ENCODE measurements around the gene GLIPR1L2. TPM values are rescaled to one million over a fixed set of nuclear protein-coding genes. Genes with fewer than 3 reads are reported as not detected.

The GLIPR1L2 gene
- total RNA-seq, 1 experiment from 2014 or later: 0.44 TPM

GRCh38 chr12:75354011-75354410, 36.9 kb upstream of the GLIPR1L2 start:
- Histone ChIP-seq H3K9me3 (ENCODE audit: control insufficient read depth in 1 of 2, insufficient read depth in 1 of 2, low read depth in 1 of 2, low read length in 2 of 2) (no peaks in the 10 kb centered on the region; a peak in 1 of 4 replicates), H4K20me1 (ENCODE audit: insufficient read depth) (no peaks in the 10 kb centered on the region), H3K79me2 (ENCODE audit: insufficient read depth, low read length) (no peaks in the 10 kb centered on the region), H3K9me2 (ENCODE audit: insufficient read depth) (no peaks in the 10 kb centered on the region), H3K4me2 (ENCODE audit: low read length) (no peak overlapping the region), H3K9ac (ENCODE audit: low read length) (no peak overlapping the region), H3K27me3 (ENCODE audit: insufficient read depth, low read length) (no peaks in the 10 kb centered on the region), H3K4me1 (ENCODE audit: control insufficient read depth in 1 of 2, insufficient read depth in 2 of 2, low read length in 2 of 2) (peaks cover under 1 to 3% of the 10 kb centered on the region in 2 experiments; a peak in 2 of 4 replicates), H2AFZ (ENCODE audit: low read depth, low read length, poor library complexity, severe bottlenecking) (no peak overlapping the region), H3K27ac (ENCODE audit: low read depth, low read length) (no peak overlapping the region), H3K36me3 (ENCODE audit: control insufficient read depth in 1 of 2, insufficient read depth in 2 of 2, low read length in 2 of 2) (no peaks in the 10 kb centered on the region), H3K4me3 (replicated peaks in 1 of 2; ENCODE audit: low read depth in 1 of 2, low read length in 2 of 2) (no peak overlapping the region)
- TF ChIP-seq, protein P1, sequence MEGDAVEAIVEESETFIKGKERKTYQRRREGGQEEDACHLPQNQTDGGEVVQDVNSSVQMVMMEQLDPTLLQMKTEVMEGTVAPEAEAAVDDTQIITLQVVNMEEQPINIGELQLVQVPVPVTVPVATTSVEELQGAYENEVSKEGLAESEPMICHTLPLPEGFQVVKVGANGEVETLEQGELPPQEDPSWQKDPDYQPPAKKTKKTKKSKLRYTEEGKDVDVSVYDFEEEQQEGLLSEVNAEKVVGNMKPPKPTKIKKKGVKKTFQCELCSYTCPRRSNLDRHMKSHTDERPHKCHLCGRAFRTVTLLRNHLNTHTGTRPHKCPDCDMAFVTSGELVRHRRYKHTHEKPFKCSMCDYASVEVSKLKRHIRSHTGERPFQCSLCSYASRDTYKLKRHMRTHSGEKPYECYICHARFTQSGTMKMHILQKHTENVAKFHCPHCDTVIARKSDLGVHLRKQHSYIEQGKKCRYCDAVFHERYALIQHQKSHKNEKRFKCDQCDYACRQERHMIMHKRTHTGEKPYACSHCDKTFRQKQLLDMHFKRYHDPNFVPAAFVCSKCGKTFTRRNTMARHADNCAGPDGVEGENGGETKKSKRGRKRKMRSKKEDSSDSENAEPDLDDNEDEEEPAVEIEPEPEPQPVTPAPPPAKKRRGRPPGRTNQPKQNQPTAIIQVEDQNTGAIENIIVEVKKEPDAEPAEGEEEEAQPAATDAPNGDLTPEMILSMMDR (IDR thresholded peaks at IDR 0.05 in 2 of 3, conservative IDR thresholded peaks at IDR 0.05 in 1 of 3; ENCODE audit: borderline replicate concordance in 1 of 3, insufficient read depth in 1 of 3, low read depth in 2 of 3, low read length in 2 of 3): no peak
- TF ChIP-seq SP1 (IDR thresholded peaks at IDR 0.05; ENCODE audit: low read depth) (no peak), ATF3 (IDR thresholded peaks at IDR 0.05) (no peak), RAD21 (IDR thresholded peaks at IDR 0.05; ENCODE audit: low read depth) (no peak), SRF (IDR thresholded peaks at IDR 0.05; ENCODE audit: low read depth) (no peak)
- ChIA-PET CTCF (no interaction called here), POLR2A (no interaction called here), RAD21 (ENCODE audit: low non-redundant PET in 1 of 2, low total read pairs in 2 of 2, uncharacterized antibody in 2 of 2, unreplicated experiment in 2 of 2) (no interaction called here)
- DNase-seq (ENCODE audit: low read depth, low spot score): no peak
- no peak for ATAC-seq
- BruUV-seq (replicated peaks): no TSS peak
- intact Hi-C loops (cut with micrococcal nuclease): no loop called here

DNA sequence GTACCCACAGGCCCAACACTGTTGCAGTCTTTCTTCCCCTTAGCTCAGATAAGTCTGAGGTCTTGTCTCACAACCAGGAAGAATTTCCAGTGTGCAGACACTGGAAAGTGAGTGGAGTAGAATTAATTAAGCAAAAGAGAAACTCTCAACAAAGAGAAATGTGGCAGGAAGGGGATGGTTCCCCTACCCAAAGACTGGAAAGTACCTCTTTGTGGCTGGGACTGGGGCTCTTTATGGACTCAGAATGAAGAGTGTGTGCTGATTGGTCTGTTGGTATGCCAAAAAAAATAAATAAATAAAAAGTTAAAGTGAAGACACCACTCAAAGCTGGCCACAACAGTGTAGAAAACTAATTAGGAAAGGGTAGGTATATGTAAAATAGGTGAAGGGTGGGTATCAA, 30.0 kb upstream of the GLIPR1L2 start:
- Histone ChIP-seq H3K9me2 (ENCODE audit: insufficient read depth) (no peaks in the 10 kb centered on the region), H4K20me1 (ENCODE audit: insufficient read depth) (no peaks in the 10 kb centered on the region), H3K79me2 (ENCODE audit: insufficient read depth, low read length) (no peaks in the 10 kb centered on the region), H3K27ac (ENCODE audit: low read depth, low read length) (no peak overlapping the region), H3K27me3 (ENCODE audit: insufficient read depth, low read length) (no peaks in the 10 kb centered on the region), H3K4me2 (ENCODE audit: low read length) (no peak overlapping the region), H2AFZ (ENCODE audit: low read depth, low read length, poor library complexity, severe bottlenecking) (no peak overlapping the region), H3K36me3 (ENCODE audit: control insufficient read depth in 1 of 2, insufficient read depth in 2 of 2, low read length in 2 of 2) (no peaks in the 10 kb centered on the region), H3K4me1 (ENCODE audit: control insufficient read depth in 1 of 2, insufficient read depth in 2 of 2, low read length in 2 of 2) (no peaks in the 10 kb centered on the region), H3K9ac (ENCODE audit: low read length) (no peak overlapping the region), H3K9me3 (ENCODE audit: control insufficient read depth in 1 of 2, insufficient read depth in 1 of 2, low read depth in 1 of 2, low read length in 2 of 2) (peaks cover 0 to 5% of the 10 kb centered on the region in 2 experiments; a peak in 1 of 4 replicates), H3K4me3 (replicated peaks in 1 of 2; ENCODE audit: low read depth in 1 of 2, low read length in 2 of 2) (no peak overlapping the region)
- ChIA-PET CTCF (no interaction called here), RAD21 (ENCODE audit: low non-redundant PET in 1 of 2, low total read pairs in 2 of 2, uncharacterized antibody in 2 of 2, unreplicated experiment in 2 of 2) (no interaction called here), POLR2A (no interaction called here)
- no TSS peak for BruUV-seq (replicated peaks)
- intact Hi-C loops (cut with micrococcal nuclease): no loop called here
- no peak for ATAC-seq
- DNase-seq (ENCODE audit: low read depth, low spot score): no peak
- TF ChIP-seq POLR2AphosphoS5 (IDR thresholded peaks at IDR 0.05; ENCODE audit: low read depth, low read length): no peak
- no peak for TF ChIP-seq CBX3 (IDR thresholded peaks at IDR 0.05; ENCODE audit: low read depth)
- TF ChIP-seq JUND (IDR thresholded peaks at IDR 0.05): no peak
- no peak for TF ChIP-seq EGR1 (IDR thresholded peaks at IDR 0.05; ENCODE audit: low read depth)
- TF ChIP-seq, protein P2, sequence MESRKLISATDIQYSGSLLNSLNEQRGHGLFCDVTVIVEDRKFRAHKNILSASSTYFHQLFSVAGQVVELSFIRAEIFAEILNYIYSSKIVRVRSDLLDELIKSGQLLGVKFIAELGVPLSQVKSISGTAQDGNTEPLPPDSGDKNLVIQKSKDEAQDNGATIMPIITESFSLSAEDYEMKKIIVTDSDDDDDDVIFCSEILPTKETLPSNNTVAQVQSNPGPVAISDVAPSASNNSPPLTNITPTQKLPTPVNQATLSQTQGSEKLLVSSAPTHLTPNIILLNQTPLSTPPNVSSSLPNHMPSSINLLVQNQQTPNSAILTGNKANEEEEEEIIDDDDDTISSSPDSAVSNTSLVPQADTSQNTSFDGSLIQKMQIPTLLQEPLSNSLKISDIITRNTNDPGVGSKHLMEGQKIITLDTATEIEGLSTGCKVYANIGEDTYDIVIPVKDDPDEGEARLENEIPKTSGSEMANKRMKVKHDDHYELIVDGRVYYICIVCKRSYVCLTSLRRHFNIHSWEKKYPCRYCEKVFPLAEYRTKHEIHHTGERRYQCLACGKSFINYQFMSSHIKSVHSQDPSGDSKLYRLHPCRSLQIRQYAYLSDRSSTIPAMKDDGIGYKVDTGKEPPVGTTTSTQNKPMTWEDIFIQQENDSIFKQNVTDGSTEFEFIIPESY (IDR thresholded peaks at IDR 0.05; ENCODE audit: extremely low read depth, insufficient replicate concordance, low read length): no peak
- no peak for TF ChIP-seq POLR2A (IDR thresholded peaks at IDR 0.05; ENCODE audit: borderline replicate concordance, extremely low read depth, insufficient read depth, insufficient read length)
- TF ChIP-seq RAD21 (IDR thresholded peaks at IDR 0.05; ENCODE audit: low read depth): no peak
- no peak for TF ChIP-seq ELF1 (IDR thresholded peaks at IDR 0.05; ENCODE audit: borderline replicate concordance, low read depth)
- no peak for TF ChIP-seq REST (IDR thresholded peaks at IDR 0.05; ENCODE audit: low read depth)
- TF ChIP-seq ATF3 (IDR thresholded peaks at IDR 0.05): no peak
